HuH-7 (cell line): Measurements from ENCODE around the gene IMPG2.

ENCODE experiments used
- DNase-seq: peaks from one replicate; pipeline ENCODE4 v3.0.0; 2011; ENCODE audit warnings: low spot score

Gene IMPG2

DNA sequence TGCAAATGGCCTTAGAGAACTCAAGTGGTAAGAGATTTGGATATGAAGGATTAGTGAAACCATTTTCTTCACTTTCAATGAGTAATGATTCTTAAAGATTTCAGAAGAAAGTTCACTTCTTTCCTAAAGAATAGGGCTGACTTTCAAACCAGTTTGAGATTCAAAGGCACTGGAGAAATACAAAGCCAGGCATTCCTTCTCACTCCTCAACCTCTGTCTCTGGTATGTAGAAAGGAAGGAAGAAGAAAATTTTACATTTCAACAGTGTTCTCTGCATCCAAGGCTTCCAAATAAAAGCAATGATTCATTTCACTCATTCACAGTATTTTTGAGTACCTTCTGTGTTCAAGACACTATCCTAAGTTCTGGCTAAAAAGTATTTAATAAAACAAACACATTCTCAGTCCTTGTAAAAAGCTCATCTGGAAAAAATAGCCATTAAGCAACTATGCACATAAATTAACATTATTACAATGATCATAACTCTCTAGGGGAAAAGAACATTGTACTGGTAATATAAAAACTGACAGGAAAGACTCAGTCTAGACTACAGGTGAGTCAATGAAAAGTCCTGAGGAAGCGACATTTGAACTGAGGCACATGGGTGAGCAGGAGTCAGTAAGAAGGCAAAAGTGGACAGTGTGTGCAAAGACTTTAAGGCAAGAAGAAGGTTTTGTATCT lies 79.5 kb downstream of the IMPG2 start:
- no peak for DNase-seq

GRCh38 chr3:101235048-101235447 lies 85.3 kb downstream of the IMPG2 start:
- DNase-seq = no peak

- no peak for DNase-seq
Measured at GRCh38 chr3:101230618-101231017, 89.8 kb downstream of the IMPG2 start.

GRCh38 chr3:101229681-101230080 lies 90.7 kb downstream of the IMPG2 start:
- no peak for DNase-seq

- DNase-seq = no peak
Measured at GRCh38 chr3:101228441-101228840, 91.9 kb downstream of the IMPG2 start.

DNA sequence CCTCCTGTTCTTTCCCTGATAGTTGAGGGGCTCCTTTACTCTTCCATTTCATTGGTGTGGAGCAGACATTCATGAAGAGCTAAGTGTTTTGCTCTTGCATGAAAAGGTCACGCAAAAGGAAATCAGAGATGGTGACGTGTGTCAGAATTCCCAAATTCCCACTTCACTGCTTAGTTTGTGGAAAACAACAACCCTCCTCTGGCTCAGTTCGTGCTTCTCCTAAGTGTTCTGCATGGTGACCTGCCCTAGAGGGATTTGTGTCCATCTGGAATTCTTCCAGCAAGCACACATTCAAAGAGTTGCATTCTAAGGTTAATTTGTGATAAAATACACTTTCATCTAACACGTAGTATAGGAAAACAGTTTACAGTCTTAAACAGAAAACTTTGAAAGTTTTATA lies 95.6 kb downstream of the IMPG2 start:
- no peak for DNase-seq

GRCh38 chr3:101223016-101223415 lies 97.4 kb downstream of the IMPG2 start:
- no peak for DNase-seq

- no peak for DNase-seq
Measured at GRCh38 chr3:101219842-101220560, 100.4 kb downstream of the IMPG2 start.

GRCh38 chr3:101217472-101218245 lies 102.7 kb downstream of the IMPG2 start:
- no peak for DNase-seq

DNA sequence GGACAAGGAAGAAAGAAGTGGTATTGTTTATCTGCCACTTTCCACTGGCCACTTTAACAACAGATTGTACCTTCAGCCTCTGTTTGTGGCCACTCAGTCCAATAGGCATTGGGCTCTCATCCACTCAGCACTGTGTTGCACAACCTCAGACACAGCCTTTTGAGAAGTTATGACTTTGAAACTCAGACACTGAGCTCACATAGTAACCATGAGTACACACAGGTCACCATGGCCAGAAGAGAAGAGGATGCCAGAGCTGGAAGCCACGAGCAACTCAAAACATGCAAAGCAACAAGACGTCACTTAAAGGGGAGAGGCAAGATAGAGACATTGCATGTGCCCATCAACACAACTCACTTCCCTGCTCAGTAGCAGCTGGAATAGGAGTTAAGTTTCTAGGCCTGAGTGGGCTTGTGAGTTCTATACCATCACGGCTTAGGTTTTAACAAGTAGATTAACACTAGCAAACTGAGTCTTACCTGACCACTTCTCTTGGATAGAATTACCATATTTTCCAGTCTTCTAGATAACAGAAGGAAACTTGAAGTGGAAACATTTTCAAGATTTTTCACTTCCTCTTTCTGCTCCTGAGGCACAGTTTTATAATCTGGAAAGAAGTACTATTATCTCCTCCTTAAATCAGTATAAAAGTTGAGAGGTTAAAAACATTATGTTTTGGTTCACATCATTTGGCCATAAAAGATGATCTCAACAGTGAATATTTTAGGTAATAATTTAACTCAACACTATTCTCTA lies 103.5 kb downstream of the IMPG2 start:
- no peak for DNase-seq

GRCh38 chr3:101212730-101213129 lies 107.6 kb downstream of the IMPG2 start:
- DNase-seq = no peak

DNA sequence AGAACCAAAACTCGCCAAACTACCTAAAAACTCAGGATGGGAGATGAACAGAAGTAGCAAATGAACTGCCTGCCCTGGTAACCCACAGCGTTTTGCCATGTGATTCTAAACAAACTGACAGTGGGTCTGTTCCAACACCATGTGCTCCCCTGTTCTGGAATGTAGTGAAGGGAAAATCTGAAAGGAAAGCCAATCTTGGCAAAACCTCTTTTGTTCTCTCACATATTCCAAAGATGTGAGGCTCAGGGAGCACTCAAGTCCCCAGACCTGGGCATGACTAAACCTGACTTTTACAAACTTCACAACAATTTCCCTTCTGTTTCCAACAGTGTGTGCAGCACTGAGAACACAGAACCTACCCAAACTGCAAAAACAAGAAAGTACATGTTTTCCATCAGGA lies 116.1 kb downstream of the IMPG2 start:
- DNase-seq = no peak

- no peak for DNase-seq
Measured at GRCh38 chr3:101203411-101203810, 117.0 kb downstream of the IMPG2 start.

DNA sequence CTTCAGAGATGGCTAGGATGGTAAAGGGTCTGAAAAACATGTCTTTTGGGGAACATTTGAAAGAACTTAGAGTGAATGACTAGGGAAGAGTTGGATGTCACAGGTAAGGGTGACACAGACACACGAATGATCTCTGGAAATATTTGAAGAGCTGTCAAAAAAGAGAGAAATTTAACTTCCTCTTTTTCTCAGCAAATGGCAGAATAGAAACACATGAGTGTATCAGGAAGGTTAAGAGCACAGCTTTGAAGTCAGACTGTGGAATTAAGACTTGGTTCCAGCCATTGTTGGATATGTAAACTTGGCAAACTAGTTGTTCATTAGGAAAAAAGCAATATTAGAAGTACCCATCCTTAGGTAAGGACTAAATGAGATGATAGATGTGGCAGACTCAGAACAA lies 117.7 kb downstream of the IMPG2 start:
- DNase-seq = no peak

- no peak for DNase-seq
Measured at GRCh38 chr3:101200461-101200860, 119.9 kb downstream of the IMPG2 start.

- DNase-seq = peak; percentile 22
Measured at GRCh38 chr3:101195951-101196713, 124.2 kb downstream of the IMPG2 start.

GRCh38 chr3:101194392-101194791 lies 126.0 kb downstream of the IMPG2 start:
- no peak for DNase-seq

DNA sequence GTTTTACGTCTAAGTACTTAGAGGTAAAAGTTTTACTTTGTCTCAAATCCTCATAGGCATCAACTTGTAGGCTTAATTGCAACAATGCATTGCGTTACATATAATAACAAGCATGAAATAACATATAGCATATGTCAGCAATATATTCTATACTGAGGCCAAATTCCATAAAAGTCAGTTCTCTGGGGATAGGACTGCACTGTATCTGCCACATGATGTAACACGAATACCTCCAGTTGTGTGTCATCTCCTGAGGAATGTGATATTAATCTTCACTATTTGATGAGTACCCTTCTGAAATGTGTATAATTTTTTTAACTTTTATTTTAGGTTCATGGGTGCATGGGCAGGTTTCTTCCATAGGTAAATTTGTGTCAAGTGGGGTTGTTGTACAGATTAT lies 126.4 kb downstream of the IMPG2 start:
- no peak for DNase-seq

DNA sequence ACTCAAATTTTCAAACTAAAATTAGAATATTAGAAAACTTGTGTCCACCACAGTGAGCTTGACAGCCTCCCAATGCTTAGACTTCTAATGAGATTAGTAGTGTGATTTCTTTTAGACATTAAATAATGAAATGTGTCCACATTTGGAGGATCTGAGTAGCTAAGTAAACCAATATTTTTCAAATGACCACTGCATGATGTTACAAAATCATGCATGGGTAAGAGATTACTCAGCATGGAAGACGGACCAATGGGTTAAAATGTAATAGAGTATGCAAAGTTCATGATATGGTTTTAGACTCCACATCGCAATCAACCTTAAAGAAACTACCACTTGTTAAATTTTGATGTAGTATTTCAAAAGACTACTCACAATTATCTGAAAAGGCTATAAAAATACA lies 130.6 kb downstream of the IMPG2 start:
- no peak for DNase-seq

DNA sequence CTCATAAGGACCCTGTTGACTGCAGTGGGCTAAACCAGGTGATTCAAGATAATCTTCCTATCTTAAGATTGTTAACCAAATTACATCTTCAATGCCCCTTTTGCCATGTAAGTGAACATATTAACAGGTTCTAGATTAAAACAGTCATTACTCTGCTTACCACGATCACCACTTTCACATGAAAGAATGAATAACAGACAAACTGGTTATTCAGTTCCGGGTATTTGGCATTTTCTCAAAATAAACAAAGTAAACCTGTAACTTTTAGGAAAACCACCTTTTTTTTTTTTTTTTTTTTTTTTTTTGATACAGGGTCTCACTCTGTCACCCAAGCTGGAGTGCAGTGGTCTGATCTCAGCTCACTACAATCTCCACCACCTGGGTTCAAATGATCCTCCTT lies 131.2 kb downstream of the IMPG2 start:
- DNase-seq = no peak

- DNase-seq = no peak
Measured at GRCh38 chr3:101185341-101185740, 135.0 kb downstream of the IMPG2 start.

- DNase-seq = no peak
Measured at GRCh38 chr3:101184111-101184510, 136.3 kb downstream of the IMPG2 start.
